NCI-H748 (cell line): ENCODE measurements around the gene ANKRD1.
A peak's percentile ranks its signal among the peaks of the same experiment; 100 is the strongest.
"Not testable (repeated sequence)": the region's sequence is repeated elsewhere in the genome, so short reads cannot be mapped to it uniquely, and the experiment has no call there.

Experiments
- DNase-seq: peaks from one replicate; lab custom pipeline; 2025; ENCODE audit not compliant: unreplicated experiment; lab: John Stamatoyannopoulos, UW

ANKRD1 gene

DNA sequence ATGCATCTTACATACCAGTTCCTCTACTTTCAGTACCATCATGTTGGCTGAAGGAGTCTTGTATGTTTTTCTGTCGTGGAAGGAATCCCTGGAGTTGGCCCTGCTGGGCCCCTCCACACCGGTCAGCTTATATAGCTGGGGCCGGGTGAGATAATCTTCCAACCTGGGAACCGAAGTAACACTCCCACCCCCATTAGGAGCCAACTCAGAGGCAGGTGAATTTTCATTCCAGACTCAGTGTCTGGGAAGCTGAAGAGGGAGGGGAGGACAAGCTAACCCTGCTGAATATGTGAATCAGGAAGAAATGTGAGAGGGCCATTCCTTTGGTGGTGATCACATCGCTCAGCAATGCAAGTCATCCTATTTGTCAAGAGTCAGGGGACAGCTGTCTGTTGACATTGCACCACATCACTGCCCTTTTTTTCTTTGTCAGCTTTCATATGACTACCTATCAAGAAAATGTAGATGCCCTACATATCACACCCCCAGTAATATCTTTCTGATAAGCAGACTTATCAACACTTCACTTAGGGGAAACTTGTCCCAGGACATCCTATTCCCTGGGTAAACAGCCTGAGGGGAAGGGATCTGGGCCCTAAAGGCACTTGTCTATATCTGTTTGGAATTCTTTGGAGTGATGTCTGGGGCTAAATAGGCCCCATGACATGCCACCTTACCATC, at the start of gene ANKRD1:
ANKRD1 (minus strand) TSS at position 102 of the 681 bp plus-strand sequence; CDS start at position 42, 60 bp downstream.
- DNase-seq: no peak

DNA sequence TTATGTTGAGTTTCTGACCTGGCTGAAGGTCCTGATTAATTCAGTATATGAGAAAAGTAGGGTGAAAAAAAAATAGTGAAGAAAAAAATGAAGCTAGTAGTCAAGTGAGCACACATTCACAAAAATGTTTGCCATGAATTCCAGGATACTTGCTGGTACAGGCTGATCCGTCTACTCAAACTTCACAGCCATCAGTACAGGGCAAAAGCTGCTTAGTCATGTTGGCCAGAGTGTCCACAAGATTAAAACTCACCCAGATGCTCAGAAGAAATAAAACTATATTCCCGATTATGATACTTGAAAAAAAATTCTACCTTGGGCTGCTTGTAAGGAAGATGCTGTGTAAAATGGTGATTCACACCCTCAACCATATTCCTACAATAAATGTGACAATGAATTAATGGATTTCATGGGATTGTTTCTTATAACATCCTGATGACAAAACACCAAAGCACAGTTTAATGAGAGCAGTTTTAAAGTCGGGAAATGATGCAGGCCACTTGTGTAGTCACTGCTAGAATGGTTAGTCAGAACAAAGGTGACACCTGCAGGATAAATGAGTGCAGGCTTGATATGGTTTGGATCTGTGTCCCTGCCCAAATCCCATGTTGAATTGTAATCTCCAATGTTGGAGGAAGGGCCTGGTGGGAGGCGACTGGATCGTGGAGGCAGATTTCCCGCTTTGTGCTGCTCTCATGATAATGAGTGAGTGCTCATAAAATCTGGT, 49.2 kb upstream of the ANKRD1 start:
- no peak for DNase-seq

GRCh38 chr10:90969121-90969534, 48.2 kb upstream of the ANKRD1 start:
- DNase-seq: no peak

DNA sequence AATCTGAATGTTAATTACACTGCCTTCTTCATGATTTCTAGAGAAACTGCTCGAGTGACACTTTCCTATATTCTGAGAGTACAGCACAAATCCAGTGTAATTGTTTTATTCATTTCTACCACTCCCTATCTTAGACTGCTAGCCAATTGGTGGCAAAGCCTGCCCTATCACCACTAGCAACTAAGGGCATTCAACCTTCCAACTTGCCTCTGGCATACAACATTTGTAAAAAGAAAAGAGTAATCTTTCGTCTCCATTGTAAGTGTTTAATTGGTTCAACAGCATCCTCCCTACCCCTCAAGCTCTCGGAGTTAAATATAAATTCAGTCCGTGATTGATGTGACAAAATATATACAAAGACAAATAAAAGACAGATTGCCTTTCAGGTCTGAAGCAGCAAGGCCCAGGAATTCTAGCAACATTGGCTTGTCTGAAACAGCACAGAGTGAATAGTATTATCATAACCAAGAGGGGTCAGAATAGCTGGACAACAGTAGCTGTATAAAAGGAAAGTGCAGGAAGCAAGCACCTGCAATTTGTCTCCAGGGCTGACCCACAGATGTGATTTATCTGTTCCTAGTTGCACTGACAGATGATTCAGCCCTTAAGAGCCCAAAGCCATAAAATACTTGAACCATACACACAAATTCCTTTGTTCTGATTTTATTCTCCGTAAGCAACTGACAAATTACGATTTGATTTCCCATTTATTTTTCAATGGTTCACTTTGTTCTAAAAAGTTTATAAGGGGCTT, 47.6 kb upstream of the ANKRD1 start:
- no peak for DNase-seq

DNA sequence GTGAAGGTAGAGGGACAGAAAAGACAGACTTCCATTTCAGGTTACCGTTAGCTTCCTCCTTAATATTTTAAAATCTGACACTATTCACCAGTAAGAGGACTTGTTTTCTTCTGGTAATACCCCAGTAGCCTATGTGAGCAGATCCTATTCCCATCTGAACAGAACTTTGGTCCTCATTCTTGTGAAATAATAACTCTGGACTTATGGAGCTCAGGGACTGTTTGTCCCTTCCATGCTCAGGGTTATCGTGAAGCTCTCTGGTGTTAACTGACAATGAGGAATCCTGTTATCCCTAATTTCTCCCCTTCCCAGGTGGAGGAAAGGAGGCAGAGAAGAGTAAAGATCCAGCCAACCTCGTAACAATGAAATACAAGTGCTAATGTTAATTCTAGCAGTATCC, 47.0 kb upstream of the ANKRD1 start:
- DNase-seq: no peak

DNA sequence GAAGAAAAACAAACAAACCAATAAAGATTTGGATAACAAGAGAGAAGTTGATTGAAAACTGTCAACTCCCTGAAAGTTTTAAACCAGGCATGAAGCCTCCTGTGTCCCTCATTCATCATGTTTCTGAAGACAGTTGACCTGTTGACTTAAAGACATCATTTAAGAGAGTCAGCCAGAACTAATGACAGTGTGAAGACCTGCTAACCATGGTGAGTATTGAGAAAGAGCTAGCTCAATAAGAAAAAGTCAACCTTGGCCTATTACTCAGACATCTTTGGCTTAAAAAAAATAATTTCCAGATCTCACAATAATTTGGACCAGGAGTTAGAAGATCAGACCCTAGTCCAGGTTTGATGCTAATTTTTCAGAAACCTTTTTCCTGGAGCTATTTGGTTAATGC, 45.3 kb upstream of the ANKRD1 start:
- DNase-seq: no peak

GRCh38 chr10:90965720-90966119, 44.8 kb upstream of the ANKRD1 start:
- no peak for DNase-seq

DNA sequence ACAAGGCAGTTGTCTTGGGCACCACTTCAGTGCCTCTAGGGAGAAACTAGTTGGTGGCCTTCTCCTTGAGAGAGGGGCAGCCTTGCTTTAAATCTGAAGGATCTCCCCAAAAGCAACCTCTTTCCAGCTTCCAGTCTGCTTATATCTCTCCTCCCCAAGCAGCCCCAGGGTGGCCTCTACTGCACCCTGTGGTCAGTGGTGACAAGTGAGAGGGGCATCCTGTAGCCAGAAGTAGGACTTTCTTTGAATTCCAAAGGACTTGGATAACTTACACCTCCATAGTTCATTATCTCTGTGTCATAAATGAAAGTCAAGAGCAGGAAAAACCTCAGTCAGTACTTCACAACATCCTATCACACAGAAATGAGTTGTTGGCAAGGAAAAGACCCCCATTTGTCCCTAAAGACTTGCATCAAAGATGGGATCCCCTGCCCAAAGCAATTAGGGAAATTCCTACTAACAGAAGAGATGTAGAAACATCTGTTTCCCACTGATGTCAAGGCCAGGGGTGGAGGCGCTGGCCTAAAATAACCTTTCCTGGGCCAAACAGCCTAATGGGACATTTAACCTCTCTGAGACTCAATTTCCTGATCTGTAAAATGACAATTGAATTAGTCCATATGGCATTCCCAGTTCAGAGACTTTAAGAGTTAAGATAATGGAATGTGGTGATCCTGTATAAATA, 44.0 kb upstream of the ANKRD1 start:
- DNase-seq: no peak

DNA sequence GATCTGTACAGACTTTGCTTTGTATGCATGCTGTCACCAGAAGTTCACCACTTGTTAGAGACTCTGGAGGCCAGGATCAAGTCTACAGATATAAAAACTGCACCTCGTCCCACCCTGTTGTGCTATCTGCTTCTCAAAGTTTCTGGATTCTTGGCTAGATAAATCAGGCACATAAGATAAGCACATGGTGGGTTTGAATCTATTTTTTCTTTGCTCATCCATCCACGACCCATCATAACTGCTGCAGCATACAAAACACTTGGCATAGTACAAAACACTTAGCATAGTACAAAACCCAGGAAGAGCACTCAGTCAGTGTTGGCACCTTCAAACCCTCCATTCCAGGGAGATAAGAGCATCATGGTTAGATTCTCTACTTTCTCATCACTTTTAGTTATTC, 42.4 kb upstream of the ANKRD1 start:
- no peak for DNase-seq

DNA sequence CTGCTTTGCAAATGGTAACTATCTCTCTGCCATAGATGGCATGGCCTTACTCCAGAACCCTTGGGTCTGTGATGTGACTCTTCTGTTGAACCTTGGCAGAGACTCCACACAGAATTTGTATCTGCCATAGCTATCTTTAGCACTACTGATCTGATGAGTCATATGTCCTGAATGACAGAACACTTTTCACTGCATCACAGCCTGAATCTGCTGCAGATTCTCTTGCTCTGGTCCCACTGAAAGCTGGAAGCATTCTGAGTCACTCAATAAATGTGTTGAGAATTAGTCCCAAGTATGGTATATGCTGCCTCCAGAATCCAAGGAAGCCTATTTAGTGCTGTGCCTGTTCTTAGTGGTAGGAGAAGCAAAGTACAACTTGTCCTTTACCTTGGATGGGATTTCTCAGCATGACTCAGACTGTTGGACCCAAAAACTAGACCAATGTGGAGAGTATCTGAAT, 39.5 kb upstream of the ANKRD1 start:
- no peak for DNase-seq

GRCh38 chr10:90959826-90960225, 38.9 kb upstream of the ANKRD1 start:
- DNase-seq: no peak

- no peak for DNase-seq
Measured at GRCh38 chr10:90958781-90959180, 37.9 kb upstream of the ANKRD1 start.

GRCh38 chr10:90947030-90947960, 26.4 kb upstream of the ANKRD1 start:
- no peak for DNase-seq

GRCh38 chr10:90945491-90946070, 24.7 kb upstream of the ANKRD1 start:
- no peak for DNase-seq

DNA sequence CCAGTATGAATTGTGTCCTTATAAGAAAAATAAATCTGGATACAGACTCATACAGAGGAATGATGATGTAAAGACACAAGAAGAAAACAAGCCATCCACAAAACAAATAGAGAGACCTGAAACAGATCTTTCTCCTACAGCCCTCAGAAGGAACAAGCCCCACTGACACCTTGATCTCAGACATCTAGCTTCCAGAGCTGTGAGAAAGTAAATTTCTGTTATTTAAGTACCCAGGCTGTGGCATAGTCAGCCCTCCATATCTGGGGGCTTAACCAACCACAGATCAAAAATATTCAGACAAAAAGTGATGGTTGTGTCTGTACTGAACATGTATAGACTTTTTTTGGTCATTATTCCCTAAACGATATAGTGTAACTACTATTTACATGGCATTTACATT, 23.9 kb upstream of the ANKRD1 start:
- no peak for DNase-seq

DNA sequence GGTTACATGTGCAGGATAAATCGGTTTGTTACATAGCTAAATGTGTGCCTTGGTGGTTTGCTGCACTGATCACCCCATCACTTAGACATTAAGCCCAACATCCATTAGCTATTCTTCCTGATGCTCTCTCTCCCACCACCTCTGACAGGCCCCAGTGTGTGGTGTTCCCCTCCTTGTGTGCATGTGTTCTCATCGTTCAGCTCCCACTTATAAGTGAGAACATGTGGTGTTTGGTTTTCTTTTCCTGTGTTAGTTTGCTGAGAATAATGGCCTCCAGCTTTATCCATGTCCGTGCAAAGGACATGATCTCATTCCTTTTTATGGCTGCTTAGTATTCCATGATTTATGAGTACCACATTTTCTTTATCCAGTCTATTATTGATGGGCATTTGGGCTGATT, 22.1 kb upstream of the ANKRD1 start:
- not testable (repeated sequence) for DNase-seq

DNA sequence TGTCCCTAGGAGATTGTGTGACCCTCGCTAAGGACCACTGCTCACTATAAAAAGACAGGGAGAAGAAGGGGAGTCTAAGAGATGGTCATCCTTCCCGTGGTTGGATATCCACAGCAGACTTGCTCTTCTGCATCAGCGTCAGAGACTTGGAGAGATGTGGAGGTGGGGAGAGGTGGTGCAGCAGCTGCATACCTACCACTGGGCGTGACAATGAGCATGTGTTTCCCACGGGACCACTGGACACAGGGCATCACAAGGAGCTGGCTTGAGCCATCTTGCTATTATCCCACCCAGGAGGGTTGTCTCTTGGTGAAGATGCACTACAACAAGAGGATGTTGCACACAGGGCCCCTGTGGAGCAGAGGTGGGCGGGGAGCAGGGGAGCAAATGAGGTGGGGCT, 18.8 kb upstream of the ANKRD1 start:
- DNase-seq: no peak

- DNase-seq: peak; percentile 1
Measured at GRCh38 chr10:90939116-90939515, 18.2 kb upstream of the ANKRD1 start.

GRCh38 chr10:90937645-90938258, 16.9 kb upstream of the ANKRD1 start:
- DNase-seq: no peak
